HG03135 (cell line): ENCODE data around the gene C1orf159.
A peak's percentile ranks its signal among the peaks of the same experiment; 100 is the strongest.
"Not testable (repeated sequence)": the region's sequence is repeated elsewhere in the genome, so short reads cannot be mapped to it uniquely, and the experiment has no call there.

Source experiments
- ATAC-seq: cut with Tn5 transposase; IDR thresholded peaks from one replicate; pipeline ENCODE4 v1.9.1; 2021; ENCODE audit warnings: mild to moderate bottlenecking, moderate library complexity; ENCODE audit not compliant: unreplicated experiment

The C1orf159 gene

GRCh38 chr1:1150100-1150499 is 34.2 kb upstream of the C1orf159 start:
- no peak for ATAC-seq

- ATAC-seq: no peak
These were observed 33.5 kb upstream of the C1orf159 start for GRCh38 chr1:1149416-1149815.

GRCh38 chr1:1148569-1148968 is 32.7 kb upstream of the C1orf159 start:
- no peak for ATAC-seq

- ATAC-seq: no peak
These were observed 32.2 kb upstream of the C1orf159 start for GRCh38 chr1:1148061-1148460.

- ATAC-seq: no peak
These were observed 30.7 kb upstream of the C1orf159 start for GRCh38 chr1:1146596-1146995.

GRCh38 chr1:1146026-1146425 is 30.1 kb upstream of the C1orf159 start:
- no peak for ATAC-seq

GRCh38 chr1:1145547-1145914 is 29.6 kb upstream of the C1orf159 start:
- ATAC-seq: no peak

- no peak for ATAC-seq
These were observed 29.1 kb upstream of the C1orf159 start for GRCh38 chr1:1144843-1145546.

GRCh38 chr1:1144122-1144842 is 28.4 kb upstream of the C1orf159 start:
- ATAC-seq: peak; percentile 69

- ATAC-seq: no peak
These were observed 27.7 kb upstream of the C1orf159 start for GRCh38 chr1:1143636-1144035.

GRCh38 chr1:1142844-1143243 is 27.0 kb upstream of the C1orf159 start:
- no peak for ATAC-seq

- ATAC-seq: not testable (repeated sequence)
These were observed 26.5 kb upstream of the C1orf159 start for GRCh38 chr1:1142352-1142751.

GRCh38 chr1:1141911-1142250 is 26.0 kb upstream of the C1orf159 start:
- ATAC-seq: no peak

GRCh38 chr1:1141244-1141910 is 25.5 kb upstream of the C1orf159 start:
- no peak for ATAC-seq

- ATAC-seq: no peak
These were observed 24.8 kb upstream of the C1orf159 start for GRCh38 chr1:1140673-1141072.

- ATAC-seq: no peak
These were observed 21.6 kb upstream of the C1orf159 start for GRCh38 chr1:1137256-1138045.

- ATAC-seq: no peak
These were observed 20.8 kb upstream of the C1orf159 start for GRCh38 chr1:1136547-1137230.

GRCh38 chr1:1135339-1136136 is 19.6 kb upstream of the C1orf159 start:
- ATAC-seq: no peak

- ATAC-seq: no peak
These were observed 18.5 kb upstream of the C1orf159 start for GRCh38 chr1:1134300-1134970.
